WTC11 (cell line): ENCODE measurements around the gene DLG5. TPM values are rescaled to one million over a fixed set of nuclear protein-coding genes. Genes with fewer than 3 reads are reported as not detected.

ENCODE experiments used
- ATF1 ChIP-seq: sonication (generic); formaldehyde crosslinking; IDR thresholded peaks from 2 replicates; pipeline ENCODE4 v1.8.1; 2023; ENCODE audit warnings: mild to moderate bottlenecking, moderate library complexity, missing genetic modification reagents
- CREM ChIP-seq: sonication (generic); formaldehyde crosslinking; IDR thresholded peaks from 2 replicates; pipeline ENCODE4 v1.8.1; 2022; ENCODE audit warnings: mild to moderate bottlenecking, missing genetic modification reagents, moderate library complexity
- E2F1 ChIP-seq: sonication (generic); formaldehyde crosslinking; IDR thresholded peaks from 2 replicates; pipeline ENCODE4 v1.8.0; 2022; ENCODE audit warnings: mild to moderate bottlenecking, missing genetic modification reagents
- ETV6 ChIP-seq: sonication (generic); formaldehyde crosslinking; IDR thresholded peaks from 2 replicates; pipeline ENCODE4 v1.8.1; 2022; ENCODE audit warnings: mild to moderate bottlenecking, missing genetic modification reagents
- GTF2I ChIP-seq: fragments of 250-450 bp; sonication (Bioruptor Pico); conservative IDR thresholded peaks from 2 replicates; pipeline ENCODE4 v1.4.0; 2021; ENCODE audit warnings: mild to moderate bottlenecking
- JAZF1 ChIP-seq: fragments of 250-450 bp; sonication (Bioruptor Pico); IDR thresholded peaks from 2 replicates; pipeline ENCODE4 v1.9.0; 2021; ENCODE audit warnings: moderate library complexity, mild to moderate bottlenecking, inconsistent platforms
- NFYB ChIP-seq: sonication (generic); formaldehyde crosslinking; conservative IDR thresholded peaks from 2 replicates; pipeline ENCODE4 v1.8.0; 2022; ENCODE audit warnings: low read depth, missing genetic modification reagents
- OVOL2 ChIP-seq: fragments of 250-450 bp; sonication (Bioruptor Pico); IDR thresholded peaks from 2 replicates; pipeline ENCODE4 v1.9.0; 2021; ENCODE audit warnings: mild to moderate bottlenecking, borderline replicate concordance
- PRRX2 ChIP-seq: fragments of 250-450 bp; sonication (Bioruptor Pico); IDR thresholded peaks from 2 replicates; pipeline ENCODE4 v1.8.0; 2021; ENCODE audit warnings: mild to moderate bottlenecking
- RORB ChIP-seq: fragments of 250-450 bp; sonication (Bioruptor Pico); IDR thresholded peaks from 2 replicates; pipeline ENCODE4 v1.9.0; 2021; ENCODE audit warnings: mild to moderate bottlenecking
- SMAD3 ChIP-seq: sonication (generic); formaldehyde crosslinking; IDR thresholded peaks from 2 replicates; pipeline ENCODE4 v1.8.0; 2022; ENCODE audit warnings: missing genetic modification reagents, mild to moderate bottlenecking, borderline replicate concordance
- SOX15 ChIP-seq: fragments of 250-450 bp; sonication (Bioruptor Pico); IDR thresholded peaks from 2 replicates; pipeline ENCODE4 v1.9.0; 2021; ENCODE audit warnings: mild to moderate bottlenecking
- USF1 ChIP-seq: sonication (generic); formaldehyde crosslinking; IDR thresholded peaks from 2 replicates; pipeline ENCODE4 v1.8.0; 2022; ENCODE audit warnings: mild to moderate bottlenecking, missing genetic modification reagents
- USF2 ChIP-seq: sonication (generic); formaldehyde crosslinking; IDR thresholded peaks from 2 replicates; pipeline ENCODE4 v1.8.1; 2023; ENCODE audit warnings: mild to moderate bottlenecking, missing genetic modification reagents, moderate library complexity
- ZNF121 ChIP-seq: sonication (generic); formaldehyde crosslinking; IDR thresholded peaks from 2 replicates; pipeline ENCODE4 v1.8.0; 2023; ENCODE audit warnings: missing genetic modification reagents
- ZNF317 ChIP-seq: sonication (generic); formaldehyde crosslinking; IDR thresholded peaks from 2 replicates; pipeline ENCODE4 v1.8.1; 2023; ENCODE audit warnings: low read depth, mild to moderate bottlenecking, moderate library complexity, missing genetic modification reagents, borderline replicate concordance
- ZNF396 ChIP-seq: fragments of 250-450 bp; sonication (Bioruptor Pico); IDR thresholded peaks from 2 replicates; pipeline ENCODE4 v1.8.0; 2021; ENCODE audit warnings: mild to moderate bottlenecking, moderate library complexity, borderline replicate concordance
- ZNF425 ChIP-seq: fragments of 250-450 bp; sonication (Bioruptor Pico); conservative IDR thresholded peaks from 2 replicates; pipeline ENCODE4 v1.9.0; 2021; ENCODE audit warnings: mild to moderate bottlenecking
- total RNA-seq: library from RNA; stranded (reverse); gene quantifications from 3 replicates; pipeline ENCODE4 v1.2.3, GENCODE V29; 2021
- TF ChIP-seq, protein P1 (sequence below): sonication (generic); formaldehyde crosslinking; IDR thresholded peaks from 2 replicates; pipeline ENCODE4 v1.8.1; 2022; ENCODE audit warnings: missing genetic modification reagents, borderline replicate concordance
- TF ChIP-seq, protein P2 (sequence below): sonication (generic); formaldehyde crosslinking; IDR thresholded peaks from 2 replicates; pipeline ENCODE4 v1.8.1; 2023; ENCODE audit warnings: mild to moderate bottlenecking, missing genetic modification reagents, borderline replicate concordance
- TF ChIP-seq, protein P3 (sequence below): sonication (generic); formaldehyde crosslinking; conservative IDR thresholded peaks from 2 replicates; pipeline ENCODE4 v1.8.1; 2023; ENCODE audit warnings: mild to moderate bottlenecking, low read depth, missing genetic modification reagents, moderate library complexity
- TF ChIP-seq, protein P4 (sequence below): sonication (generic); formaldehyde crosslinking; IDR thresholded peaks from 2 replicates; pipeline ENCODE4 v1.8.0; 2023; ENCODE audit warnings: missing genetic modification reagents

The DLG5 gene
- total RNA-seq, 1 experiment from 2014 or later, result 65.5 TPM

DNA sequence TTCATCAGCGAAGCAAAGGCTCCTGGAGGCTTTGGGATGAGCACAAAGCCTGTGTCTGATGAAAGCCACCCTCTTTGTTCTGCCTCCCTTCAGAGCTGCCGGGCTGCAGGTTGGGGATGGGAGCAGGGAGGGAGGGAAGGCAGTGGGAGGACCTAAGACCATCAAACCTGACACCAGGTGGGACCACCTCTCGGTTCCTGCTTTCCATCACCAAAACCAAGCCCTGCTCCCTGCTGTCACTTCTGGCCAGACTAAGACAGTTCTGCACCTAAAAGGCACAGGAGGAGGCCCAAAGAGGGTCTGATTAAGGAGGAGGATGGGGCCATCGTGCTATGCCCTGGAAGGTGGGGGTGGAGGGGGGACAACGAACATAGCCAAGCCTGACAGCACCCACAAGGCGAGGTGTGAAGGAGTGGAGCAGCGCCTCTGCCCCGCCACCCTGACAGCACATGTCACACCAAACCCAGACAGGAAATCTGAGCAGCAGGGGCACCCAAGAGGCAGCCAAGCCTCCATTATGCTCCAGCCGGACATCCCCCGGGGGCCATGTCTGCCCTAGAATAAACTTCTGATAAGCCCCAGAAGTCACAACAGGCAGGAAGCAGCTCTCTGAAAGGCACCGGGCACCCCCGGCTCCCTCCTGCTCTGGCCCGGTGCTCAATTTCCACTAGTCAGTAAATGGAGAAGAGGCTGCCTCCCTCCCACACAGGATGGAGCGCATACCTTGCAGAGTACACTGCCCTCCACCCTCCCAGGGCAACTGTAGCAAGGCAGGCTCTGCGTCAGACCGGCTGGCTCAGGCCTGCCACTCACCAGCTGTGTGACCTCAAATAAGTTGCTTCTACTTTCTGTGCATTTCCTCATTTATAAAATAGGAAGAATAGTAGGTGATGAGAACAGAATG lies 48.9 kb downstream of the DLG5 start (continued):
- TF ChIP-seq JAZF1 (no peak), USF2 (0 out of 2 replicates have a peak, but pooled peaks have one; percentile 22), USF1 (no peak), GTF2I (CRISPR knock-in tag) (no peak), RORB (no peak), ETV6 (CRISPR knock-in tag) (peak; percentile 70; the same call in 1 of the 2 replicates), ATF1 (no peak), E2F1 (0 out of 2 replicates have a peak, but pooled peaks have one; percentile 50), NFYB (CRISPR knock-in tag) (no peak), PRRX2 (CRISPR knock-in tag) (no peak), OVOL2 (no peak), CREM (CRISPR knock-in tag) (no peak), ZNF396 (CRISPR knock-in tag) (no peak), ZNF317 (CRISPR knock-in tag) (no peak), SOX15 (CRISPR knock-in tag) (no peak), ZNF425 (no peak), SMAD3 (CRISPR knock-in tag) (no peak), ZNF121 (0 out of 2 replicates have a peak, but pooled peaks have one; percentile 2)
- TF ChIP-seq, protein P1, sequence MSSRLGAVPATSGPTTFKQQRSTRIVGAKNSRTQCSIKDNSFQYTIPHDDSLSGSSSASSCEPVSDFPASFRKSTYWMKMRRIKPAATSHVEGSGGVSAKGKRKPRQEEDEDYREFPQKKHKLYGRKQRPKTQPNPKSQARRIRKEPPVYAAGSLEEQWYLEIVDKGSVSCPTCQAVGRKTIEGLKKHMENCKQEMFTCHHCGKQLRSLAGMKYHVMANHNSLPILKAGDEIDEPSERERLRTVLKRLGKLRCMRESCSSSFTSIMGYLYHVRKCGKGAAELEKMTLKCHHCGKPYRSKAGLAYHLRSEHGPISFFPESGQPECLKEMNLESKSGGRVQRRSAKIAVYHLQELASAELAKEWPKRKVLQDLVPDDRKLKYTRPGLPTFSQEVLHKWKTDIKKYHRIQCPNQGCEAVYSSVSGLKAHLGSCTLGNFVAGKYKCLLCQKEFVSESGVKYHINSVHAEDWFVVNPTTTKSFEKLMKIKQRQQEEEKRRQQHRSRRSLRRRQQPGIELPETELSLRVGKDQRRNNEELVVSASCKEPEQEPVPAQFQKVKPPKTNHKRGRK, result no peak
- TF ChIP-seq, protein P2, sequence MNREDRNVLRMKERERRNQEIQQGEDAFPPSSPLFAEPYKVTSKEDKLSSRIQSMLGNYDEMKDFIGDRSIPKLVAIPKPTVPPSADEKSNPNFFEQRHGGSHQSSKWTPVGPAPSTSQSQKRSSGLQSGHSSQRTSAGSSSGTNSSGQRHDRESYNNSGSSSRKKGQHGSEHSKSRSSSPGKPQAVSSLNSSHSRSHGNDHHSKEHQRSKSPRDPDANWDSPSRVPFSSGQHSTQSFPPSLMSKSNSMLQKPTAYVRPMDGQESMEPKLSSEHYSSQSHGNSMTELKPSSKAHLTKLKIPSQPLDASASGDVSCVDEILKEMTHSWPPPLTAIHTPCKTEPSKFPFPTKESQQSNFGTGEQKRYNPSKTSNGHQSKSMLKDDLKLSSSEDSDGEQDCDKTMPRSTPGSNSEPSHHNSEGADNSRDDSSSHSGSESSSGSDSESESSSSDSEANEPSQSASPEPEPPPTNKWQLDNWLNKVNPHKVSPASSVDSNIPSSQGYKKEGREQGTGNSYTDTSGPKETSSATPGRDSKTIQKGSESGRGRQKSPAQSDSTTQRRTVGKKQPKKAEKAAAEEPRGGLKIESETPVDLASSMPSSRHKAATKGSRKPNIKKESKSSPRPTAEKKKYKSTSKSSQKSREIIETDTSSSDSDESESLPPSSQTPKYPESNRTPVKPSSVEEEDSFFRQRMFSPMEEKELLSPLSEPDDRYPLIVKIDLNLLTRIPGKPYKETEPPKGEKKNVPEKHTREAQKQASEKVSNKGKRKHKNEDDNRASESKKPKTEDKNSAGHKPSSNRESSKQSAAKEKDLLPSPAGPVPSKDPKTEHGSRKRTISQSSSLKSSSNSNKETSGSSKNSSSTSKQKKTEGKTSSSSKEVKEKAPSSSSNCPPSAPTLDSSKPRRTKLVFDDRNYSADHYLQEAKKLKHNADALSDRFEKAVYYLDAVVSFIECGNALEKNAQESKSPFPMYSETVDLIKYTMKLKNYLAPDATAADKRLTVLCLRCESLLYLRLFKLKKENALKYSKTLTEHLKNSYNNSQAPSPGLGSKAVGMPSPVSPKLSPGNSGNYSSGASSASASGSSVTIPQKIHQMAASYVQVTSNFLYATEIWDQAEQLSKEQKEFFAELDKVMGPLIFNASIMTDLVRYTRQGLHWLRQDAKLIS (CRISPR knock-in tag), result 0 out of 2 replicates have a peak, but pooled peaks have one; percentile 37
- TF ChIP-seq, protein P3, sequence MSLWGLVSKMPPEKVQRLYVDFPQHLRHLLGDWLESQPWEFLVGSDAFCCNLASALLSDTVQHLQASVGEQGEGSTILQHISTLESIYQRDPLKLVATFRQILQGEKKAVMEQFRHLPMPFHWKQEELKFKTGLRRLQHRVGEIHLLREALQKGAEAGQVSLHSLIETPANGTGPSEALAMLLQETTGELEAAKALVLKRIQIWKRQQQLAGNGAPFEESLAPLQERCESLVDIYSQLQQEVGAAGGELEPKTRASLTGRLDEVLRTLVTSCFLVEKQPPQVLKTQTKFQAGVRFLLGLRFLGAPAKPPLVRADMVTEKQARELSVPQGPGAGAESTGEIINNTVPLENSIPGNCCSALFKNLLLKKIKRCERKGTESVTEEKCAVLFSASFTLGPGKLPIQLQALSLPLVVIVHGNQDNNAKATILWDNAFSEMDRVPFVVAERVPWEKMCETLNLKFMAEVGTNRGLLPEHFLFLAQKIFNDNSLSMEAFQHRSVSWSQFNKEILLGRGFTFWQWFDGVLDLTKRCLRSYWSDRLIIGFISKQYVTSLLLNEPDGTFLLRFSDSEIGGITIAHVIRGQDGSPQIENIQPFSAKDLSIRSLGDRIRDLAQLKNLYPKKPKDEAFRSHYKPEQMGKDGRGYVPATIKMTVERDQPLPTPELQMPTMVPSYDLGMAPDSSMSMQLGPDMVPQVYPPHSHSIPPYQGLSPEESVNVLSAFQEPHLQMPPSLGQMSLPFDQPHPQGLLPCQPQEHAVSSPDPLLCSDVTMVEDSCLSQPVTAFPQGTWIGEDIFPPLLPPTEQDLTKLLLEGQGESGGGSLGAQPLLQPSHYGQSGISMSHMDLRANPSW (CRISPR knock-in tag), result no peak
- TF ChIP-seq, protein P4, sequence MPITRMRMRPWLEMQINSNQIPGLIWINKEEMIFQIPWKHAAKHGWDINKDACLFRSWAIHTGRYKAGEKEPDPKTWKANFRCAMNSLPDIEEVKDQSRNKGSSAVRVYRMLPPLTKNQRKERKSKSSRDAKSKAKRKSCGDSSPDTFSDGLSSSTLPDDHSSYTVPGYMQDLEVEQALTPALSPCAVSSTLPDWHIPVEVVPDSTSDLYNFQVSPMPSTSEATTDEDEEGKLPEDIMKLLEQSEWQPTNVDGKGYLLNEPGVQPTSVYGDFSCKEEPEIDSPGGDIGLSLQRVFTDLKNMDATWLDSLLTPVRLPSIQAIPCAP (CRISPR knock-in tag), result no peak
